ENCODE data around the gene PELI2. TPM values are rescaled to one million over a fixed set of nuclear protein-coding genes. Genes with fewer than 3 reads are reported as not detected.

Gene PELI2
- total RNA-seq, 1 experiment from 2014 or later, result 23.5 TPM

GRCh38 chr14:56176530-56176929 is 58.3 kb downstream of the PELI2 start (continued):
- TF ChIP-seq E2F1 (CRISPR knock-in tag; IDR thresholded peaks at IDR 0.05) (no peak), SMAD4 (CRISPR knock-in tag; IDR thresholded peaks at IDR 0.05) (no peak), TCF7 (CRISPR knock-in tag; IDR thresholded peaks at IDR 0.05; ENCODE audit: low read depth) (no peak), ZNF423 (CRISPR knock-in tag; IDR thresholded peaks at IDR 0.05) (no peak), KAT7 (CRISPR knock-in tag; IDR thresholded peaks at IDR 0.05; ENCODE audit: borderline replicate concordance) (no peak), ZSCAN18 (CRISPR knock-in tag; IDR thresholded peaks at IDR 0.05) (no peak), NFE2L1 (CRISPR knock-in tag; IDR thresholded peaks at IDR 0.05) (no peak), E2F5 (CRISPR knock-in tag; IDR thresholded peaks at IDR 0.05) (no peak), GTF2I (CRISPR knock-in tag; conservative IDR thresholded peaks at IDR 0.05) (no peak), RORB (CRISPR knock-in tag; IDR thresholded peaks at IDR 0.05) (no peak), ZNF396 (CRISPR knock-in tag; IDR thresholded peaks at IDR 0.05; ENCODE audit: borderline replicate concordance) (no peak), MAX (CRISPR knock-in tag; IDR thresholded peaks at IDR 0.05) (no peak), JAZF1 (CRISPR knock-in tag; IDR thresholded peaks at IDR 0.05) (no peak), ZNF138 (CRISPR knock-in tag; conservative IDR thresholded peaks at IDR 0.05) (no peak)

GRCh38 chr14:56177036-56177435 is 58.8 kb downstream of the PELI2 start:
- H3K4me3 Mint-ChIP-seq, result no peak overlapping the region
- ChIA-PET CTCF (interaction anchor here (0.6 kb wide), 1 partner anchor 1187 kb away, joined by 4 read pairs; no protein-coding TSS in a partner anchor), POLR2A (no interaction called here)
- H3K36me3 Mint-ChIP-seq, result peaks cover 3% of the 10 kb centered on the region; the same call in 1 of the 2 replicates
- H3K27me3 Mint-ChIP-seq (ENCODE audit: low read depth), result no peaks in the 10 kb centered on the region
- no peaks in the 10 kb centered on the region for H3K9me3 Mint-ChIP-seq
- no peak for ATAC-seq
- no peak overlapping the region for H3K27ac Mint-ChIP-seq
- DNase-seq (ENCODE audit: low spot score), result no peak
- peaks cover 30% of the 10 kb centered on the region for H3K4me1 Mint-ChIP-seq
- TF ChIP-seq NFYB (CRISPR knock-in tag; conservative IDR thresholded peaks at IDR 0.05; ENCODE audit: low read depth) (no peak), ELF4 (CRISPR knock-in tag; IDR thresholded peaks at IDR 0.05; ENCODE audit: low read depth) (no peak), NFE2L1 (CRISPR knock-in tag; IDR thresholded peaks at IDR 0.05) (no peak), MAX (CRISPR knock-in tag; IDR thresholded peaks at IDR 0.05) (no peak), ZNF219 (CRISPR knock-in tag; IDR thresholded peaks at IDR 0.05; ENCODE audit: borderline replicate concordance) (no peak), ZNF138 (CRISPR knock-in tag; conservative IDR thresholded peaks at IDR 0.05) (no peak), SMAD4 (CRISPR knock-in tag; IDR thresholded peaks at IDR 0.05) (no peak), ZNF425 (CRISPR knock-in tag; conservative IDR thresholded peaks at IDR 0.05) (no peak), NFATC4 (CRISPR knock-in tag; IDR thresholded peaks at IDR 0.05) (no peak), NR3C1 (CRISPR knock-in tag; conservative IDR thresholded peaks at IDR 0.05; ENCODE audit: low read depth) (no peak), SOX15 (CRISPR knock-in tag; IDR thresholded peaks at IDR 0.05) (no peak), E2F1 (CRISPR knock-in tag; IDR thresholded peaks at IDR 0.05) (no peak), TEAD1 (CRISPR knock-in tag; IDR thresholded peaks at IDR 0.05) (no peak), E2F4 (CRISPR knock-in tag; IDR thresholded peaks at IDR 0.05; ENCODE audit: borderline replicate concordance, low read depth) (no peak), ZNF416 (CRISPR knock-in tag; IDR thresholded peaks at IDR 0.05) (no peak), ZNF512 (CRISPR knock-in tag; IDR thresholded peaks at IDR 0.05; ENCODE audit: borderline replicate concordance) (no peak), JAZF1 (CRISPR knock-in tag; IDR thresholded peaks at IDR 0.05) (no peak), MXD4 (CRISPR knock-in tag; IDR thresholded peaks at IDR 0.05; ENCODE audit: borderline replicate concordance) (no peak), E2F5 (CRISPR knock-in tag; IDR thresholded peaks at IDR 0.05) (no peak)

Data from WTC11 (cell line).